ENCODE results near the gene CEP89. TPM values are rescaled to one million over a fixed set of nuclear protein-coding genes. Genes with fewer than 3 reads are reported as not detected.
"Not testable (repeated sequence)": the region's sequence is repeated elsewhere in the genome, so short reads cannot be mapped to it uniquely, and the experiment has no call there.

The CEP89 gene
- polyA plus RNA-seq, 1 experiment: 18.3 TPM

DNA sequence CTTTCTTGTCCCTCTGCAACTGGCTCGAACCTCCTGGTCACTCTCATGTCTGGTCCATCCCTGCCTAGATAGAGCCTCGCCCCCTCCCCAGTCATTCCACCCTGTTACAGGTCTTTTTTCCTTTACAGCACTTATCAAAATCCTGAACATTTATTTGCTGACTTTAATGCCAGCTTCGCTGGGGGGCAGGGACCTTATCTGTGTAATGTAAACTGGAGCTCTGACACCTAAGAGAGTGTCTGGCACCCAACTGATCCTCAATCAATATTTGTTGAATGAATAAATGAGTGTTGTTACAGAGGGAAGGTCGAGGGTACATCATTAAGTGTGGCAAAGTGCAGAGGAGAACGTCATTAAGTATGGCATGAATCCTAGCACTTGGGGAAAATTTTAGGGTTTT is 17.0 kb upstream of the CEP89 start:
- ChIA-PET CTCF (no interaction called here), POLR2A (no interaction called here)
- no peak for DNase-seq (ENCODE audit: low read depth)
- TF ChIP-seq, protein P1, sequence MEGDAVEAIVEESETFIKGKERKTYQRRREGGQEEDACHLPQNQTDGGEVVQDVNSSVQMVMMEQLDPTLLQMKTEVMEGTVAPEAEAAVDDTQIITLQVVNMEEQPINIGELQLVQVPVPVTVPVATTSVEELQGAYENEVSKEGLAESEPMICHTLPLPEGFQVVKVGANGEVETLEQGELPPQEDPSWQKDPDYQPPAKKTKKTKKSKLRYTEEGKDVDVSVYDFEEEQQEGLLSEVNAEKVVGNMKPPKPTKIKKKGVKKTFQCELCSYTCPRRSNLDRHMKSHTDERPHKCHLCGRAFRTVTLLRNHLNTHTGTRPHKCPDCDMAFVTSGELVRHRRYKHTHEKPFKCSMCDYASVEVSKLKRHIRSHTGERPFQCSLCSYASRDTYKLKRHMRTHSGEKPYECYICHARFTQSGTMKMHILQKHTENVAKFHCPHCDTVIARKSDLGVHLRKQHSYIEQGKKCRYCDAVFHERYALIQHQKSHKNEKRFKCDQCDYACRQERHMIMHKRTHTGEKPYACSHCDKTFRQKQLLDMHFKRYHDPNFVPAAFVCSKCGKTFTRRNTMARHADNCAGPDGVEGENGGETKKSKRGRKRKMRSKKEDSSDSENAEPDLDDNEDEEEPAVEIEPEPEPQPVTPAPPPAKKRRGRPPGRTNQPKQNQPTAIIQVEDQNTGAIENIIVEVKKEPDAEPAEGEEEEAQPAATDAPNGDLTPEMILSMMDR (IDR thresholded peaks at IDR 0.05; ENCODE audit: insufficient read depth, low read depth, low read length): no peak
- H3K4me3 ChIP-seq (ENCODE audit: low read depth, low read length): no peak overlapping the region
- peaks cover 1% of the 10 kb centered on the region; the same call in 1 of the 2 replicates for H3K36me3 ChIP-seq (ENCODE audit: control insufficient read depth, insufficient read depth, low read length)
- no peaks in the 10 kb centered on the region for H3K27me3 ChIP-seq (ENCODE audit: control insufficient read depth, insufficient read depth, low read length)

DNA sequence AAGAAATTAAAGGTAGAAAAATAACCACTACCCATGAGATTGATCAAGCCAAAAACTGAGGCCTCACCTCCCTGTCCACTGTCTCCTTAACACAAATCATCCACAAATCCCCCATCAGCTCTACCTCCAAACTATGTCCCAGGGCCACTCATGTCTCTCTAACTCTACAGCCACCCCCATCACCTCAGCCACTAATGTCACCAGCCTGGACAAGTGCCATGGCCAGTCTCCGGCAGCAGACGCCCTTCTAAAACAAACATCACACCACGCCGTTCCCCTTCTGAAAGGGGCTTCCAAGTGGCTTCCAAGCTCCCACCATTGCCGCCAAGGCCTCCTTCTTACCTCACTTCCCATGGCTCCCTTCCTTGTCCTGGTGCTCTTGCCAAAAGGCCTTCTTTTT is 16.5 kb upstream of the CEP89 start:
- DNase-seq (ENCODE audit: low read depth); H3K36me3 ChIP-seq (ENCODE audit: control insufficient read depth, insufficient read depth, low read length); POLR2A ChIA-PET; H3K4me3 ChIP-seq (ENCODE audit: low read depth, low read length); CTCF ChIA-PET; H3K27me3 ChIP-seq (ENCODE audit: control insufficient read depth, insufficient read depth, low read length): not testable (repeated sequence)

DNA sequence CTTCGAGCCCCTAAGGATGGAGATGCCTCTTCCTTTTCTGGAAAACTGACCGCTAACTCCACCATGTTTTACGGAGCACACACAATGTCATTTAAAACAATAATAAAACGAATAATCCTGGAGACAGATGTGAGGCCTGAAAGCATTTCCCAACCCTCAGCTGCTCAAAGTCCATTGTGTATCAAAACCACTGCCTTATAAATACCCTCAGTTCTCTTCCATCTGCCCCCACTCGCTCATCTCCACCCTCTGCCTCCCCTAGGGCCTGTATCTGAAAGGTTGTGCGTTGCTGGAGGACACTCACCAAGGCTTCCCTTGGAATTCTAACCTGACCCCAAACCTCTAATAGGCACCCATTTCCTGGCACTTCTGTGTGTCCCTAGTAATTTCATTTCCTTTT is 10.7 kb upstream of the CEP89 start:
- DNase-seq (ENCODE audit: low read depth); H3K27me3 ChIP-seq (ENCODE audit: control insufficient read depth, insufficient read depth, low read length); H3K36me3 ChIP-seq (ENCODE audit: control insufficient read depth, insufficient read depth, low read length); CTCF ChIA-PET; POLR2A ChIA-PET; H3K4me3 ChIP-seq (ENCODE audit: low read depth, low read length): not testable (repeated sequence)

DNA sequence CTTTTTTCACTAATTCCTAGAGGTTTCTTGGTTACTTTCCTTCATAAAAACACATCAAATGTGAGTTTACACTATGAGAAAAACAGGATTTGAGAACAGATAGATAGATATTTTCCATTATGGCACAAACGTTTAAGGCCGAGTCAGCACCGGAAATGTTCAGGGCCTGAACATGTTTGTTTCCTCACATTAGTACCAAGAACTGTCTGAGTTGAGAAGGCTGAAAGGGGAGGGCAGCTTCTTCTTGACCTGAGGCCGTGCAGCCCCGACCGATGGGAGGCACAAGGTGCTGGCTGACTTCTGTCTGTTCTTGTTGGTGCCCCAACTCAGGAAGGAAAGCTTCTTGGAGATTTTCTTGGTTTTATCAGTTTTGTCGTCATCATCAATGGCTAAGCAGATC is 8.0 kb upstream of the CEP89 start:
- H3K4me3 ChIP-seq (ENCODE audit: low read depth, low read length); H3K27me3 ChIP-seq (ENCODE audit: control insufficient read depth, insufficient read depth, low read length); DNase-seq (ENCODE audit: low read depth); H3K36me3 ChIP-seq (ENCODE audit: control insufficient read depth, insufficient read depth, low read length); POLR2A ChIA-PET; CTCF ChIA-PET: not testable (repeated sequence)

DNA sequence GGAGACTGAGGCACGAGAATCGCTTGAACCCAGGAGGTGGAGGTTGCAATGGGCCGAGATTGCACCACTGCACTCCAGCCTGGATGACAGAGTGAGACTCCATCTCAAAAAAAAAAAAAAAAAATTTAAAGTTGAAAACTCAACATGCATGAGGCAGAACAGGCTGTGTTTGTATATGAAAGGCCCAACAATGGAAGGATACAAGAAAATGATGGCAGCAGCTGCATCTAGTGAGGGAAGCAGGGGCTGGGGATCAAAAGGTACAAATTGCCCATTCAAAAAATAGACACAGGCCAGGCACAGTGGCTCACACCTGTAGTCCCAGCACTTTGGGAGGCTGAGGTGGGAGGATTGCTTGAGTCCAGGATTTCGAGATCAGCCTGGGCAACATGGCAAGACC is 6.1 kb upstream of the CEP89 start:
- POLR2A ChIA-PET; H3K27me3 ChIP-seq (ENCODE audit: control insufficient read depth, insufficient read depth, low read length); H3K36me3 ChIP-seq (ENCODE audit: control insufficient read depth, insufficient read depth, low read length); H3K4me3 ChIP-seq (ENCODE audit: low read depth, low read length); DNase-seq (ENCODE audit: low read depth): not testable (repeated sequence)
- CTCF ChIA-PET: interaction anchor here (1.2 to 4.4 kb wide), 6 partner anchors 7 to 148 kb away, joined by 3 to 21 read pairs (median 10); no protein-coding TSS in a partner anchor

DNA sequence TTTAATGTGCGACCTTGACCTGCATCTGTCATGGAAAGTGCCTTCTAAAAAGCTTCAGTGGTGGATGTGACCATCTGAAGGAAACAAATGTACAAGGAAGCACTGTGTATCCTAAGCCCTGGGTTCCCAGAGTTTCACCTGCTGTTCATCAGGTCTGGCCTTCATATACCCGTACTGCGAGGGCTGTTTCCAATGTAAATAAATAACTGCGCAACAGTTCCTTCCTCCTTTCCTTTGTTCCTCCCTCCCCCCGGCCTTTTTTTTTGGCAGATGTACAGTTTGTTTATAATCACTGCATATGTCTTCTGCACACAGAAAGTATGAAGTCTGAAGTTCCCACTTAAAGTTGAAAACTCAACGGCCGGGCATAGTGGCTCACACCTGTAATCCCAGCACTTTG is 5.5 kb upstream of the CEP89 start:
- Histone ChIP-seq H3K4me3 (ENCODE audit: low read depth, low read length) (no peak overlapping the region), H3K27me3 (ENCODE audit: control insufficient read depth, insufficient read depth, low read length) (no peaks in the 10 kb centered on the region), H3K36me3 (ENCODE audit: control insufficient read depth, insufficient read depth, low read length) (no peaks in the 10 kb centered on the region; the same call in 1 of the 2 replicates)
- ChIA-PET CTCF (interaction anchor here (1.2 to 4.4 kb wide), 10 partner anchors 8 to 168 kb away, joined by 3 to 21 read pairs (median 6); no protein-coding TSS in a partner anchor), POLR2A (no interaction called here)
- TF ChIP-seq, protein P1 (IDR thresholded peaks at IDR 0.05; ENCODE audit: insufficient read depth, low read depth, low read length): no peak
- DNase-seq (ENCODE audit: low read depth): no peak

DNA sequence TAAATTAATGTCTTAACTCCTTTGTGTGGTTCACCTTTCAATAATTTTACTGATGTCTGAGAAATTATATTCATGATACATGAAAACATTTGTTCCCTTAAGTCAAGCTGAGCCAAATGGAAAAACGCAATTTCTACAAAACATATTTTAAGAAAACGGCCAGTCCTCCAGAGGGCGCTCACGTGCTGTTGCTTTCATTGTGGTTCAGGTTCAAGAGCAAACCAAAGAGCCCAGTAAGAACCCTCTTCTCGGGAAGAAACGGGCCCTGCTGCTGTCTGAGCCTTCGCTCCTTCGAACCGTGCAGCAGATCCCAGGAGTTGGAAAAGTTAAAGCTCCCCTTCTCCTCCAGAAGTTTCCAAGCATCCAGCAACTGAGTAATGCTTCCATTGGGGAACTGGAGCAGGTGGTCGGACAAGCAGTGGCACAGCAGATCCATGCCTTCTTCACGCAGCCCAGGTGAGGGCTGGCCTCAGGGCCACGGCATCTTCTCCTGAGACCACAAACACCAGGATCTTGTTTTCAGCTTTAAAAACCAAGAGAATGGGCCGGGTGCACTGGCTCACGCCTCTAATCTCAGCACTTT is 4.6 kb upstream of the CEP89 start:
- POLR2A ChIA-PET: no interaction called here
- Histone ChIP-seq H3K4me3 (ENCODE audit: low read depth, low read length) (no peak overlapping the region), H3K27me3 (ENCODE audit: control insufficient read depth, insufficient read depth, low read length) (no peaks in the 10 kb centered on the region), H3K36me3 (ENCODE audit: control insufficient read depth, insufficient read depth, low read length) (no peaks in the 10 kb centered on the region; the same call in 1 of the 2 replicates)
- CTCF ChIA-PET: interaction anchor here (0.6 to 4.4 kb wide), 27 partner anchors 8 to 661 kb away, joined by 3 to 21 read pairs (median 4); partner anchors contain the start of gene GPATCH1
- no peak for DNase-seq (ENCODE audit: low read depth)
- TF ChIP-seq, protein P1 (IDR thresholded peaks at IDR 0.05; ENCODE audit: insufficient read depth, low read depth, low read length): peak; percentile 86

All from BJ (cell line).